Gastrocnemius medialis (tissue), 4 donors: Measurements from ENCODE around the gene GRM5.

Experiments
- POLR2A ChIP-seq, 2 donors: fragments of 450-650 bp; IDR thresholded peaks; one replicate each; pipeline ENCODE4 v1.6.1; 2017; ENCODE audit warnings: antibody characterized with exemption in 2 of 2, mild to moderate bottlenecking in 2 of 2, moderate library complexity in 2 of 2
- TF ChIP-seq, protein P1 (sequence below), 5 experiments: fragments of 450-650 bp in 3 of 5; fragments of 200-600 bp in 2 of 5; sonication (generic) in 2 of 5; IDR thresholded peaks in 4 of 5; conservative IDR thresholded peaks in 1 of 5; 1 replicate in 4 of 5; 2 replicates in 1 of 5; pipeline ENCODE4 v1.5.1; 2016 to 2019; ENCODE audit warnings: antibody characterized with exemption in 5 of 5, mild to moderate bottlenecking in 3 of 5, moderate library complexity in 3 of 5

GRCh38 chr11:88666364-88666763 lies 399.4 kb downstream of the GRM5 start:
- TF ChIP-seq, protein P1, sequence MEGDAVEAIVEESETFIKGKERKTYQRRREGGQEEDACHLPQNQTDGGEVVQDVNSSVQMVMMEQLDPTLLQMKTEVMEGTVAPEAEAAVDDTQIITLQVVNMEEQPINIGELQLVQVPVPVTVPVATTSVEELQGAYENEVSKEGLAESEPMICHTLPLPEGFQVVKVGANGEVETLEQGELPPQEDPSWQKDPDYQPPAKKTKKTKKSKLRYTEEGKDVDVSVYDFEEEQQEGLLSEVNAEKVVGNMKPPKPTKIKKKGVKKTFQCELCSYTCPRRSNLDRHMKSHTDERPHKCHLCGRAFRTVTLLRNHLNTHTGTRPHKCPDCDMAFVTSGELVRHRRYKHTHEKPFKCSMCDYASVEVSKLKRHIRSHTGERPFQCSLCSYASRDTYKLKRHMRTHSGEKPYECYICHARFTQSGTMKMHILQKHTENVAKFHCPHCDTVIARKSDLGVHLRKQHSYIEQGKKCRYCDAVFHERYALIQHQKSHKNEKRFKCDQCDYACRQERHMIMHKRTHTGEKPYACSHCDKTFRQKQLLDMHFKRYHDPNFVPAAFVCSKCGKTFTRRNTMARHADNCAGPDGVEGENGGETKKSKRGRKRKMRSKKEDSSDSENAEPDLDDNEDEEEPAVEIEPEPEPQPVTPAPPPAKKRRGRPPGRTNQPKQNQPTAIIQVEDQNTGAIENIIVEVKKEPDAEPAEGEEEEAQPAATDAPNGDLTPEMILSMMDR (IDR thresholded peaks at IDR 0.05 in 4 of 5, conservative IDR thresholded peaks at IDR 0.05 in 1 of 5) = no peak
- no peak for TF ChIP-seq POLR2A (IDR thresholded peaks at IDR 0.05)
